GM23248 (cell line): ENCODE data around the gene CCDC191. TPM values are rescaled to one million over a fixed set of nuclear protein-coding genes. Genes with fewer than 3 reads are reported as not detected.

Experiments used
- DNase-seq: peaks from one replicate; pipeline ENCODE4 v3.0.0-alpha.2; 2015
- H2AFZ ChIP-seq: fragments of 200-600 bp; sonication (generic); 2 replicates; pipeline ENCODE4 v1.6.1; 2016; ENCODE audit warnings: antibody characterized with exemption
- H3F3A ChIP-seq: fragments of 200-600 bp; sonication (generic); 2 replicates; pipeline ENCODE4 v1.6.1; 2016; ENCODE audit warnings: mild to moderate bottlenecking, antibody characterized with exemption, mixed run types; ENCODE audit not compliant: insufficient read depth
- H3K27ac ChIP-seq: fragments of 200-600 bp; sonication (generic); 2 replicates; pipeline ENCODE4 v1.5.1; 2016; ENCODE audit warnings: mild to moderate bottlenecking
- H3K27me3 ChIP-seq: fragments of 200-600 bp; sonication (generic); replicated peaks from 2 replicates; pipeline ENCODE4 v1.6.1; 2016; ENCODE audit warnings: mild to moderate bottlenecking; ENCODE audit not compliant: insufficient read depth
- H3K36me3 ChIP-seq: fragments of 200-600 bp; sonication (generic); 2 replicates; pipeline ENCODE4 v1.6.1; 2016; ENCODE audit warnings: low read depth, mild to moderate bottlenecking
- H3K4me1 ChIP-seq: fragments of 200-600 bp; sonication (generic); 2 replicates; pipeline ENCODE4 v1.6.1; 2016; ENCODE audit warnings: mild to moderate bottlenecking; ENCODE audit not compliant: insufficient read depth
- H3K4me2 ChIP-seq: fragments of 200-600 bp; sonication (generic); one replicate; pipeline ENCODE4 v1.6.1; 2016; ENCODE audit warnings: mild to moderate bottlenecking; ENCODE audit not compliant: unreplicated experiment
- H3K4me3 ChIP-seq: fragments of 200-600 bp; sonication (generic); 2 replicates; pipeline ENCODE4 v1.5.1; 2016; ENCODE audit warnings: mild to moderate bottlenecking
- H3K79me2 ChIP-seq: fragments of 200-600 bp; sonication (generic); 2 replicates; pipeline ENCODE4 v1.6.1; 2016; ENCODE audit warnings: mild to moderate bottlenecking; ENCODE audit not compliant: insufficient read depth
- H3K9ac ChIP-seq: fragments of 200-600 bp; sonication (generic); 2 replicates; pipeline ENCODE4 v1.6.1; 2016; ENCODE audit warnings: mild to moderate bottlenecking
- H3K9me2 ChIP-seq: fragments of 200-600 bp; sonication (generic); 2 replicates; pipeline ENCODE4 v1.6.1; 2016; ENCODE audit warnings: mixed run types, mild to moderate bottlenecking, moderate library complexity; ENCODE audit not compliant: insufficient read depth
- H3K9me3 ChIP-seq: fragments of 200-600 bp; sonication (generic); one replicate; pipeline ENCODE4 v1.6.1; 2017; ENCODE audit warnings: low read depth
- H4K20me1 ChIP-seq: fragments of 200-600 bp; sonication (generic); 2 replicates; pipeline ENCODE4 v1.6.0; 2016; ENCODE audit not compliant: insufficient read depth
- EZH2 ChIP-seq: fragments of 200-600 bp; sonication (generic); IDR thresholded peaks from 2 replicates; pipeline ENCODE4 v1.6.1; 2018; ENCODE audit warnings: antibody characterized with exemption, mild to moderate bottlenecking; ENCODE audit not compliant: insufficient read depth, poor library complexity, severe bottlenecking
- EZH2phosphoT487 ChIP-seq: fragments of 200-600 bp; sonication (generic); IDR thresholded peaks from 2 replicates; pipeline ENCODE4 v1.6.1; 2018; ENCODE audit warnings: antibody characterized with exemption, moderate library complexity, mild to moderate bottlenecking, low read depth; ENCODE audit not compliant: insufficient read depth
- WGBS, 2 experiments: methylation state at CpG; one replicate each; pipeline ENCODE4 v1.1.6; 2015 to 2017; ENCODE audit warnings: low lambda C conversion rate in 2 of 2, low coverage in 1 of 2; ENCODE audit errors: missing lambda C conversion rate in 2 of 2; 5-methylcytosine and 5-hydroxymethylcytosine counted together
- in situ Hi-C: fragments of 300-500 bp; cut with MboI; formaldehyde crosslinking; loops from 2 replicates; pipeline ENCODE4 v1.15.0; 2020
- polyA plus RNA-seq: library from polyadenylated mRNA; unstranded; fragments of >200 nt; fragmentation: Nextera tagmentation; extraction: Ambion mirVana; gene quantifications from 2 replicates; pipeline ENCODE4 v1.2.1, GENCODE V29; 2016
- total RNA-seq: library from RNA; depleted of rRNA; stranded (reverse); fragments of >200 nt; shearing (Covaris generic); gene quantifications from 2 replicates; pipeline ENCODE4 v1.2.3, GENCODE V29; 2014

CCDC191 gene
- total and polyA plus RNA-seq, 2 experiments from 2014 or later, result 0.43 to 1.5 TPM

- H3K27ac ChIP-seq, result no peak overlapping the region
- H3K9me3 ChIP-seq, result no peaks in the 10 kb centered on the region
- H3K9me2 ChIP-seq, result no peaks in the 10 kb centered on the region
- TF ChIP-seq EZH2phosphoT487, result no peak
- no peak for TF ChIP-seq EZH2
- no peak overlapping the region for H3K9ac ChIP-seq
- in situ Hi-C loops, result no loop called here
- no peaks in the 10 kb centered on the region for H3K36me3 ChIP-seq
- H3K4me3 ChIP-seq, result no peak overlapping the region
- H3K79me2 ChIP-seq, result no peaks in the 10 kb centered on the region
- no peak overlapping the region for H3K4me2 ChIP-seq
- no peaks in the 10 kb centered on the region for H3K4me1 ChIP-seq
- H2AFZ ChIP-seq, result no peak overlapping the region
- H3K27me3 ChIP-seq, result no peaks in the 10 kb centered on the region
- no peaks in the 10 kb centered on the region for H3F3A ChIP-seq
- no peaks in the 10 kb centered on the region for H4K20me1 ChIP-seq
- 94 to 96% methylated on average over 2 of the region's 2 CpGs for WGBS, 2 experiments
- no peak for DNase-seq
These were observed 30.9 kb downstream of the CCDC191 start for GRCh38 chr3:114025451-114025850.

GRCh38 chr3:114022145-114022802 is 34.1 kb downstream of the CCDC191 start:
- in situ Hi-C loops, result no loop called here
- Histone ChIP-seq H3F3A (no peaks in the 10 kb centered on the region), H4K20me1 (no peaks in the 10 kb centered on the region), H3K27ac (no peak overlapping the region), H3K4me2 (no peak overlapping the region), H3K9me3 (no peaks in the 10 kb centered on the region), H3K4me3 (no peak overlapping the region), H3K9me2 (no peaks in the 10 kb centered on the region), H3K79me2 (no peaks in the 10 kb centered on the region), H3K4me1 (no peaks in the 10 kb centered on the region), H2AFZ (no peak overlapping the region), H3K27me3 (no peaks in the 10 kb centered on the region), H3K9ac (no peak overlapping the region), H3K36me3 (no peaks in the 10 kb centered on the region)
- DNase-seq, result no peak
- TF ChIP-seq EZH2phosphoT487 (no peak), EZH2 (no peak)
- 77 to 79% methylated on average over 4 of the region's 4 CpGs for whole genome bisulfite sequencing, 2 experiments

GRCh38 chr3:114020907-114021306 is 35.4 kb downstream of the CCDC191 start:
- Histone ChIP-seq H4K20me1 (no peaks in the 10 kb centered on the region), H3K27me3 (no peaks in the 10 kb centered on the region), H3F3A (no peaks in the 10 kb centered on the region), H3K27ac (no peak overlapping the region), H3K4me2 (no peak overlapping the region), H3K9ac (no peak overlapping the region), H3K4me1 (no peaks in the 10 kb centered on the region), H2AFZ (no peak overlapping the region), H3K9me2 (no peaks in the 10 kb centered on the region), H3K9me3 (no peaks in the 10 kb centered on the region), H3K79me2 (no peaks in the 10 kb centered on the region), H3K36me3 (no peaks in the 10 kb centered on the region), H3K4me3 (no peak overlapping the region)
- in situ Hi-C loops, result no loop called here
- TF ChIP-seq EZH2 (no peak), EZH2phosphoT487 (no peak)
- no peak for DNase-seq
- WGBS, 2 experiments, result 91 to 92% methylated on average over 2 of the region's 2 CpGs

- WGBS, 2 experiments, result 73 to 82% methylated on average over 2 of the region's 2 CpGs
These were observed 36.8 kb downstream of the CCDC191 start for GRCh38 chr3:114019486-114019885.

More at GRCh38 chr3:114019486-114019885, 36.8 kb downstream of the CCDC191 start:
- Histone ChIP-seq H3K27ac (no peak overlapping the region), H3K4me3 (no peak overlapping the region), H3K79me2 (no peaks in the 10 kb centered on the region), H3K9me2 (no peaks in the 10 kb centered on the region), H3K9ac (no peak overlapping the region), H3K27me3 (no peaks in the 10 kb centered on the region), H3K4me2 (no peak overlapping the region), H3K36me3 (no peaks in the 10 kb centered on the region), H2AFZ (no peak overlapping the region), H4K20me1 (no peaks in the 10 kb centered on the region), H3K4me1 (no peaks in the 10 kb centered on the region), H3K9me3 (no peaks in the 10 kb centered on the region), H3F3A (no peaks in the 10 kb centered on the region)
- no peak for TF ChIP-seq EZH2
- TF ChIP-seq EZH2phosphoT487, result no peak
- no peak for DNase-seq
- in situ Hi-C loops, result no loop called here
